H7 (cell line): ENCODE measurements around the gene PGAM1. TPM values are rescaled to one million over a fixed set of nuclear protein-coding genes. Genes with fewer than 3 reads are reported as not detected.

ENCODE experiments used
- DNase-seq: peaks from one replicate; pipeline ENCODE4 v3.0.0; 2012
- H3K27me3 ChIP-seq: 2 replicates; pipeline ENCODE4 v1.6.0; 2011; ENCODE audit warnings: mild to moderate bottlenecking, low read length; ENCODE audit not compliant: control insufficient read depth, insufficient read depth
- H3K36me3 ChIP-seq: replicated peaks from 2 replicates; pipeline ENCODE4 v1.5.1; 2011; ENCODE audit warnings: low read length; ENCODE audit not compliant: control insufficient read depth, insufficient read depth
- H3K4me3 ChIP-seq: 2 replicates; pipeline ENCODE4 v1.5.1; 2011; ENCODE audit warnings: low read depth, mild to moderate bottlenecking, control low read depth, low read length, moderate library complexity; ENCODE audit not compliant: insufficient read depth
- total RNA-seq: library from RNA; depleted of rRNA; stranded (reverse); fragments of >200 nt; shearing (Covaris generic); gene quantifications from 2 replicates; pipeline ENCODE4 v1.2.3, GENCODE V29; 2014

Gene PGAM1
- total RNA-seq, 1 experiment from 2014 or later, result 1,380 TPM

DNA sequence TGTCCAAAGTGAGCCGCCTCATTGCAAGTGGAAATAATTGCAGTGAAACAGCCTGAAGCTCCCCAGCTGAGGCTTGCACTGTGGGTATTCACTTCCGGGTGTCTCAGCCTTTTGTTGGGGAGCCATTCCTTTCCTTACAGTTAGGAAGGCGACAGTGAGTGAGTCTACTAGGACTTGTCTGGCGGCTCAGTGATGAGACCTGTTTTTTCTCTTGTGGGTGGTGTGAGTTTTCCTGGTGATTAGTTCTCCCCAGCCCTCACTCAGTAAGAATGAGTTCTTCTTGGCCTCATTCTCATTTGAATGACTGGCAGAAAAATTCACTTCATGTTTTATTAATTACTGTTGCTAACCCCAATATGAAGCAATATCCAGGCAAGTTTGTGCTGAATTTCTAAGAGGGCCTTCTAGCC is 2.6 kb downstream of the PGAM1 start:
- Histone ChIP-seq H3K36me3 (peaks cover 27% of the 10 kb centered on the region), H3K4me3 (no peak overlapping the region), H3K27me3 (no peaks in the 10 kb centered on the region)
- peak; percentile 34 for DNase-seq

- no peak for DNase-seq
- peaks cover 35% of the 10 kb centered on the region for H3K36me3 ChIP-seq
- no peak overlapping the region for H3K4me3 ChIP-seq
- H3K27me3 ChIP-seq, result no peaks in the 10 kb centered on the region
Observed at GRCh38 chr10:97434055-97434454, 8.1 kb downstream of the PGAM1 start.

GRCh38 chr10:97434557-97434956 is 8.6 kb downstream of the PGAM1 start:
- DNase-seq, result no peak
- peaks cover 35% of the 10 kb centered on the region for H3K36me3 ChIP-seq
- no peaks in the 10 kb centered on the region for H3K27me3 ChIP-seq
- no peak overlapping the region for H3K4me3 ChIP-seq

GRCh38 chr10:97435211-97435610 is 9.2 kb downstream of the PGAM1 start:
- Histone ChIP-seq H3K4me3 (no peak overlapping the region), H3K27me3 (no peaks in the 10 kb centered on the region), H3K36me3 (peaks cover 32% of the 10 kb centered on the region)
- DNase-seq, result no peak

DNA sequence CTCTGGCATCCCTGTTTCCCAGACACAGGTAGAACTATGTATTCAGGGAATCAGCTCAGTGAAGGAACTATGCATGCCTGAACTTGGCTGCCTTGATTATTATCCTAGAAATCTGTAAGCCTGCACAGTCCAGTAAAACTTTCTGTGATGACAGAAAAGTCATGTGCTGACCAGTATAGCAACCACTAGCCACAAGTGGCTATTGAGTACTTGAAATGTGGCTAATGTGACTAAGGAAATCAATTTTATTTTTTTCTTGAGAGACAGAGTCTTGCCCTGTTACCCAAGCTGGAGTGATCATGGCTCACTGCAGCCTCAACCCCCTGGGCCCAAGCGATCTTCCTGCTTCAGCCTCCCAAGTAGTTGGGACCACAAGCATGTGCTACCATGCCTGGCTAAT is 16.3 kb downstream of the PGAM1 start:
- H3K27me3 ChIP-seq, result no peaks in the 10 kb centered on the region
- H3K36me3 ChIP-seq, result peaks cover 6% of the 10 kb centered on the region
- DNase-seq, result no peak
- no peak overlapping the region for H3K4me3 ChIP-seq

- H3K4me3 ChIP-seq, result no peak overlapping the region
- DNase-seq, result no peak
Observed at GRCh38 chr10:97444212-97444611, 18.2 kb downstream of the PGAM1 start.

DNA sequence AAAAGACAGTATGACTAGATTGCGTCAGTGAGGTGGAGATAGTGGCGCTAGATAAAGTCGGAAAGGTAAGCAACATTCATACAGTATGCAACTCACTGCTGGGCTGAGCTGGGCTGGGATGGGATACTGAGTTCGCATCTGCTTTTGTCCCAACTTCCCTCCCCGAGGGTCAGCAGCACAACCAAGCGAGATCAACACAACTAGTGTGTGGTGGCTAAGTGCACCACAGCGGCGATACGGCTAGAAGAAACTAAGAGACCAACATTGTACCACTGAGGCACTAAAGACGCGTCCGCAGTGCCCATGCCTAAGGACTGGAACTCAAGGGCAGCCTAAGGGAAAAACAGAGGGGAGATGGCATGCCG is 19.3 kb downstream of the PGAM1 start:
- no peak for DNase-seq
- no peaks in the 10 kb centered on the region for H3K36me3 ChIP-seq
- peak overlapping the region; percentile 91 for H3K4me3 ChIP-seq
- no peaks in the 10 kb centered on the region for H3K27me3 ChIP-seq

More at GRCh38 chr10:97444212-97444611, 18.2 kb downstream of the PGAM1 start:
- H3K36me3 ChIP-seq, result peaks cover 3% of the 10 kb centered on the region; the same call in 1 of the 2 replicates
- H3K27me3 ChIP-seq, result no peaks in the 10 kb centered on the region

DNA sequence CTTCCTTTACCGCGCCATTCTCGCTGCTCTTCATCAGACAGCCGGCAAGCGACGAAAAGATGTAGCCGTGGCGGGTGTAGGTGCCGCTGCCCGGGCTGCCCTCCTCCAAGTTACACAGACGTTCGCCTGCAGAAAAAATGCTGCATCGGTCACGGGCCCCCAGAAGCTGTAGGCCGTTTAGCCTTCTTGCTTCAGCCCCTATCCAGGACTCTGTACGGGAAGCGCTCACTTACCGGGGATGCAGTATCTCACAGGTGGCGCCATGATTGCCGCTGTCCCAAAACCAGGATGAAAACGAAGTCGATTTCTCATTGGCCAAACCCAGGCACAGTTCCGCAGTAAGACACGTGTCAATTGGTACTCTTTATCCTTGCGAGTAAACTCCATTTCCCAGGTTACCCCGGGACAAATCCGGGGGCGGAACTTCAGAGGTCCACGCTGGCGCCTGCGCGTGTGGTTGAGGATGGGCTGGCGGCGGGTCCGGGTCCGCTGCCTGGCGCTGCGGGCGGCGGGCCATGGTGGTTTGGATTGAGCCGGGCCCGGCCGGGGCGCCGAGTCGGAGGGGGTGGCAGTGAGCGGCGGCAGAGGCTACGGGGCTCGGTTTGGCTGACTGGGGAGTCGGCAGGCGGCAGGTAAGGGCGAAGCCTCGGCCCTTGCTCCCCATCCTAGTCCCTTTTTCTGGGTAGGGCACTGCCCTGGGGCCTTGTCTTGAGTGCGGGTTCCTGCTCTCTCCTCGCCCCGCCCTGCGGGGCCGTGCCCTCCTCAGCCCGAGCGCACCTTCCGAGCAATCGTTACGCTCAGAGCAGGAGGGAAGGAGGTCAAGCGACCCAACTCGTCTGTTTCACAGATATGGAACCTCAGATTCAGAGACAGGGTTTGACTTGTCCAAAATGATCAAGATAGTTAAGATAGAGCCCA is 20.0 kb downstream of the PGAM1 start, which contains the start of the genes EXOSC1 and ZDHHC16:
TSS of gene EXOSC1 (minus strand) at position 285 of the 918 bp plus-strand sequence. CDS start at position 264, 21 bp downstream.
TSS of gene ZDHHC16 (plus strand) at position 454 of the 918 bp plus-strand sequence. CDS start 5,501 bp downstream, outside the sequence.
- peak within 1 kb of the TSS; percentile 91 for H3K4me3 ChIP-seq
- H3K36me3 ChIP-seq, result no peaks in the 10 kb centered on the region
- H3K27me3 ChIP-seq, result no peaks in the 10 kb centered on the region
- peak; percentile 99 for DNase-seq

DNA sequence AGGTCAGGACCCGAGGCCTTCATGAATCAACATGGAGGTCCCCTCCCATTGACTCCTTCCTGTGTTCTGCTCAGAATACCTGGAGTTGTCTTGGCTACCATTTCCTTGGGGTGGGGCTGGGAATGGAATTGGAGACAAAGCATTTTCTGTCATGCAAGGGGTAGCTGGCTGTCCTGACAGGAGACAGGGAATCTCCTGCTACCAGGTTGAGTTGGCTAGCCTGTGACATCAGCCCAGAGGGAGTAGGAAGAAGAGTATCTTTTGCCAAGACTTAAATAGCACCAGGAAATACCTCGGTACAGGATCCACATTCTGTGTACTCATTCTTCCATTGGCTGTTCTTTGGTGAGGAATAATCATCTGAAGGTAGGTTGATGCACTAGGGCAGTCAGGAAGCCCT is 24.8 kb downstream of the PGAM1 start:
- no peak for DNase-seq
- Histone ChIP-seq H3K27me3 (no peaks in the 10 kb centered on the region), H3K4me3 (no peak overlapping the region), H3K36me3 (peaks cover 16% of the 10 kb centered on the region)

GRCh38 chr10:97451605-97452004 is 25.6 kb downstream of the PGAM1 start:
- Histone ChIP-seq H3K4me3 (no peak overlapping the region), H3K36me3 (peaks cover 17% of the 10 kb centered on the region), H3K27me3 (no peaks in the 10 kb centered on the region)
- DNase-seq, result no peak

GRCh38 chr10:97452352-97452751 is 26.4 kb downstream of the PGAM1 start:
- H3K36me3 ChIP-seq, result peaks cover 22% of the 10 kb centered on the region
- no peak overlapping the region for H3K4me3 ChIP-seq
- no peaks in the 10 kb centered on the region for H3K27me3 ChIP-seq
- DNase-seq, result no peak

- peaks cover 37% of the 10 kb centered on the region for H3K36me3 ChIP-seq
- no peak for DNase-seq
- no peak overlapping the region for H3K4me3 ChIP-seq
- H3K27me3 ChIP-seq, result no peaks in the 10 kb centered on the region
Observed at GRCh38 chr10:97454330-97455036, 28.5 kb downstream of the PGAM1 start.

DNA sequence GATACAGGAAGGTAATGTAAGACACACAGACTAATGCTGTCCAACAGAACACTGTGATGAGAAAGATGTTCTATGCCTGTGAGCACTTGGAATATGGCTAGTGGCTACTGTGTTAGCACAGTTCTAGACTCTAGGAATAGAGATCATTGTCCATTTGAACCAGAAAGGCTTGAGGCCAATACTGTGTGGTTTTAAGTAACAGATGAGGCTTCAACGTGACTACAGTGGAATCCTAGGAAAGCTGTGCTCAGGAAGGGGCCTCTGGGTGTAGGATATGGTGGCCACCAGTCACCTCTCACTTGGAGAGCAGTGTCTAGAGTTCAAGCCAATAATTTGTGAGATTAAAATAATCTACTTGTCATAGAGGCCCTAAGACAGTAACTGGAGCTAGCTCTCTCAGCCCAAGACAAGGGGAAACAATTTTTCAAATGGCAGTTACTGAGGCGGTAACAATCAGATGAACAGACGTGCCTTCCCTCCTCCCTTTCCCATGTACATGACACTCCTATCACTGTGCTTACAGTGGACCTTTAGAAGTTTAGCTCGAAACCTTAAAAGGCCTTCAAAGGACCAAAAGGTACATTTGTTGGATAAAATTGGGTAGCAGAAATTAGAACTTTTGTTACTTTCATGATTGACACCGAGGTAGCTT is 30.2 kb downstream of the PGAM1 start:
- Histone ChIP-seq H3K27me3 (no peaks in the 10 kb centered on the region), H3K36me3 (peaks cover 53% of the 10 kb centered on the region), H3K4me3 (no peak overlapping the region)
- no peak for DNase-seq

DNA sequence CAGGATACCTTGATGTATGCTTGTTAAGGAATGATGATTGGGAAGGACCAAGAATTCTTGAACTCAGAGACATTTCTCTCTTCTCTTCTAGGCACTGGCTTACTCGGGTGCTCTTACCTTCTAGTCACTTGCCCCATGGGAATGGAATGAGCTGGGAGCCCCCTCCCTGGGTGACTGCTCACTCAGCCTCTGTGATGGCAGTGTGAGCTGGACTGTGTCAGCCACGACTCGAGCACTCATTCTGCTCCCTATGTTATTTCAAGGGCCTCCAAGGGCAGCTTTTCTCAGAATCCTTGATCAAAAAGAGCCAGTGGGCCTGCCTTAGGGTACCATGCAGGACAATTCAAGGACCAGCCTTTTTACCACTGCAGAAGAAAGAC is 30.7 kb downstream of the PGAM1 start:
- no peaks in the 10 kb centered on the region for H3K27me3 ChIP-seq
- H3K4me3 ChIP-seq, result no peak overlapping the region
- no peak for DNase-seq
- peaks cover 58% of the 10 kb centered on the region for H3K36me3 ChIP-seq
